Hematopoietic multipotent progenitor cell treated with erythropoietin and hydrocortisone succinate and interleukin-3 and kit ligand, for 4 days (in vitro differentiated cells): ENCODE results near the gene RAP1GAP2.

ENCODE experiments used
- DNase-seq: peaks from one replicate; pipeline ENCODE4 v3.0.0-alpha.2; 2015

Gene RAP1GAP2

DNA sequence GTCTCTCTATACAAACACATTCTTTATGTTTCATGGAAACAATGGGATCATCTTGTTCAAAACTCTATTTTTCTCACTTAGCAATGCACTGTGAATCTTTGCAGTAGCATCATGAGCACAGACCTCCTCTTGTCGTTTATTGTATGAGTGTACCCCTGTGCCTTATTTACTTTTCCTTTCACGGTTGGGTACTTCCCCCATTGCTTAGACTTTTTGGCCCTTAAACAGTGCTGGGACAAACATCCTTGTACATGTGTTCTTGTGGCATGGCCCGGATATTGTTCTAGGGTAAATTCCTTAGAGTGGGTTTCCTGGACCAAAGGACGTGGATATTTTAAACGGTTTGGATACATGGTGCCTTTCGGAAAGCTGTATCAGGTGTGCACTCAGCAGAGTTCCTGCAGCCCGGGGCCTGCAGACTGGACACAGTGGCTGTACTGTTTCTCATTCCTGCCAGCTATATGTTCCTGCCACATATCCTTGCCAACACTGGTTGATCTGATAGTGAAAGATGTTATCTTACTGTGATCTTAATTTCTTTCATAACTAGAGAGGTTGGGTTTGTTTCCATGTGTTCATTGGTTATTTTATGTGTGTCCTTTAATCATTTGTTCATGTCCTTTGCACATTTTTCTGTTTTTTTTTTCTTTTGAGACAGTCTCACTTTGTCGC, 156.1 kb downstream of the RAP1GAP2 start:
- DNase-seq: no peak

DNA sequence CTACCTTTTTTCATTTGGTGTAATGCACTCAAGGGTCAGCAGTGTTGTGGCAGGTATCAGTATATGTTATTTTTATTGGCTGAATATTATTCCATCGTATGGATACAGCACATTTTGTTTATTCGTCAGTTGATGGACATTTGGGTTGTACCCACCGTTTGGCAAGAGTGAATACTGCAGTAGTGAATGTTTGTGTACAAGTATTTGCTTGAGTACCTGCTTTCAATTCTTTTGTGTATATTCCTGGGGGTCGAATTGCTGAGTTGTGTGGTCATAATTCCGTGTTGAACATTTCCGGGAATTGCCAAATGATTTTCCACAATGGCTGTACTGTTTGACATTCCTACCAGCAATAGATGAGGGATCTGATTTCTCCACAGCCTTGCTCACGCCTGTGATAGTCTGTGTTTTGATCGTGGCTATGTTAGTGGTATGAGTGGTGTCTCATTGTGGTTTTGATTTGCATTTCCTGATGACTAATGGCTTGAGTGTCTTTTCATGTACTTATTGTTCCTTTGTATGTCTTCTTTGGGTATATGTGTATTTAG, 158.7 kb downstream of the RAP1GAP2 start:
- DNase-seq: peak; percentile 49

DNA sequence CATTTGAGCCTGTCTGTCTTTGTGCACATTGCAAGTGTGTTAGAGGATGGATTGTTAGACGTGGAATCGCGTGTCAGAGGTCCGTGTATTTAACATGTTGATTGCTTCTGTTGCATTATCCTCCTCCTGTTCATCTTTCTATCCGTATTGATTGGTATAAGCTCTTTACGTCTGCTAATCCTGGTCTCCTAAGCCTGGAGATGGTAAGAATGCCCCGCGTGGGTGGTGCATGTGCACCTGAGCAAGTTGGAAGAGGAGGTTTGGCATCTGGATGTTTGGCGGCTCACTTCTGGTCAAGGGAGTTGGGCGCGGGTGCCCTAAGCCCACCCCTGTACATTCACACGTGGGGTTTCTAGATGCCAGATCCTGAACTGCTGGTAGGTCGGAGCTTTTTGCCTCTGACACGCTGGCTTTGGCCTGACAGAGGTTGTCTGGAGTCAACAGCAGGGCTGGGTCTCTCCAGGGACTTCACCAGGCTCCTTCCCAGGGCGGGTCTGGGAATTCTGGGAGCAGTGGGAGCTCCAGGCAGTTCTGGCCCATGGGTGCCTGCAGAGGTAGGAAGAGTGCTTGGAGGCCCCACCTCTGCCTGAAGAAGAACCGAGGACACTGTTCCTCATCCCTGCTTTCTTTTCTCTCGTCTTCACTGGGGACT, 159.8 kb downstream of the RAP1GAP2 start:
- no peak for DNase-seq

- DNase-seq: no peak
These were observed 161.5 kb downstream of the RAP1GAP2 start for GRCh38 chr17:2957631-2958286.

DNA sequence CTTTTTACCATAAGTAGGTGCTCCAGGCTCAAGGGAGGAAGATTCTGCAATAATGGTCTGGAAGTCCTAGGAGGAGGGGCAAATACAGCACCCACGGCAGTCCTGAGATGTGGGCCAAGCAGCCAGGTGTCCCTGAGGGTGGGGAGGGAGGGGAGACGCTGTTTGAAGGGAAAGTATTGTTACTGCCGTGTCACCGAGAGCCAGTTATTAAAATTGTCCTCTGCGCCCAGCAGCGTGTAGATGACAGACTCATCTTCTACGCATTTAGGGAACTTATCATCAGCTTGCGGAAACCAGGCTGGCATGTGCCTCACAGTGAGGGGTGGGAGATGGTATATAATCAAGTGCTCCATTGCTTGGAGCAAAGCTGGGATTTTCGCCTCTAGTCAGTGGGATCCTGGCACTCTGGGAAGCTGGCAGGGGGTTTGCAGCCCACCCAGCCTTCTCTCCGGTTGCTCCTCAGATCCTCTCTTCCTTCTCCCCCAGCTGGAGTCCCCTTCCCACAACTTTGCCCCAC, 162.5 kb downstream of the RAP1GAP2 start:
- no peak for DNase-seq

- no peak for DNase-seq
These were observed 163.3 kb downstream of the RAP1GAP2 start for GRCh38 chr17:2959371-2960130.

- DNase-seq: no peak
These were observed 165.2 kb downstream of the RAP1GAP2 start for GRCh38 chr17:2961446-2961845.

GRCh38 chr17:2962236-2962635, 166.0 kb downstream of the RAP1GAP2 start:
- DNase-seq: no peak

GRCh38 chr17:2962729-2963128, 166.5 kb downstream of the RAP1GAP2 start:
- DNase-seq: no peak

- no peak for DNase-seq
These were observed 167.2 kb downstream of the RAP1GAP2 start for GRCh38 chr17:2963332-2964027.

- DNase-seq: no peak
These were observed 167.8 kb downstream of the RAP1GAP2 start for GRCh38 chr17:2964028-2964356.

GRCh38 chr17:2964370-2964769, 168.1 kb downstream of the RAP1GAP2 start:
- DNase-seq: no peak

- no peak for DNase-seq
These were observed 168.6 kb downstream of the RAP1GAP2 start for GRCh38 chr17:2964831-2965230.

- no peak for DNase-seq
These were observed 169.7 kb downstream of the RAP1GAP2 start for GRCh38 chr17:2965621-2966595.

- no peak for DNase-seq
These were observed 171.3 kb downstream of the RAP1GAP2 start for GRCh38 chr17:2967515-2967914.

- no peak for DNase-seq
These were observed 175.6 kb downstream of the RAP1GAP2 start for GRCh38 chr17:2971851-2972250.

DNA sequence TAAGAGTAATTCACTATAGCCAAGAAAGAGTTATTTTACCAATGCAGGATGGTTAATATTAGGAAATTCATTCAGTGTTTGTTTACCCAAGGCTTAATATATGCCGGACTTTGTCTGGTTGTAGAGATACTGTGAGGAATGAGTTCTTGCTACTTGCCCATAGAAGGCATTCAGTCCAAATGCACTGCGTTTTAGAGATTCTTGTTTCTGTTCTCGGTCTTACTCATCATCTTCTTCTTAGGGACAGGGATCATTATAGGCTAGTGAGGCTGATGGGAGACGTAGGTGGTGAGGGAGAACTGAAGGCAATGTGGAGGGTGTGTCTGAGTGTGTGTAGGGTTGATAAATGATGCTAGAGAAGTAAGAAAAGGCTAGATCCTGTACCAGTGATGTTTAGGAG, 176.5 kb downstream of the RAP1GAP2 start:
- no peak for DNase-seq

DNA sequence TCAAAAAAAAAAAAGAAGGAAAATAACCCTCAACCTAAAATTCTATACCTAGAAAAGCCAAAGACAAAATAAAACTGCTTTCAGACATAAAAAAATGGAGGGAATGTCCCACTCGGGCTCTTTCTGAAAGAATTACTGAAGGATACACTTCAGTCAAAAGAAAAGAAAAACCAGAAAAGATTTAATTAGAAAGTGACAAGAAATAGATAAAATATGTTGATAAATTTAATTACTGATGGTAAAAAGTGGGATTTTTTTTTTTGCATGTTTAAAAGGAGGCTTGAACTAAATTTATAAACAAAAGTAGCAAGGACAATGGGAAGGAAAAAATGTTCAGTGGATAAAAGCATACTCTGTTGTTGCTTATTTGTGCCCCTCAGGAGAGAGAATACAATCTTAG, 178.1 kb downstream of the RAP1GAP2 start:
- DNase-seq: no peak

DNA sequence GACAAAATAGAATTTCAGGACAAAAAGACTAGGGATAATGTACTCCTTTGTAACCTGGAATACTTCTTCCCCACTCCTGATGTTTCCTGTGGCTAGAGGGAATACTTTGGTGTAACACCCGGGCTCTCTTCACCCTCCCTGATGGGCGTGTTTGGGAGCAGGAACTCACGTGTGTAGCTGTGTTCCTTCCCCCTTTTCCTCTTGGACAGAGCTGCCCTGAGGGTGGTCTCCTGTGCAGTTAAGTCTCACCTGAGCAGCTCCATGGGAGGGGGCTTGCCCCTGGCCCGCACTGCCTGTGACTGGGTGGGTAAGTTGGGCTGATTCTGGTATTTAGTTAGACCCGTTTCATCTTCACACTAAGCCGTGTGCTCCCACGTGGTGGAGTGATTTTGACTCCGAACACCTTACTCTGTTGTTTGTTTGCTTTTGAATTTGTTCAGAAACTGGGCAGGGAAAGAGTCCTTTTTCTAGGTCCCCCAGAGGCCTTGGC, 179.3 kb downstream of the RAP1GAP2 start:
- DNase-seq: no peak

GRCh38 chr17:2977157-2977556, 180.9 kb downstream of the RAP1GAP2 start:
- DNase-seq: no peak

GRCh38 chr17:2978116-2978515, 181.9 kb downstream of the RAP1GAP2 start:
- DNase-seq: peak; percentile 44
